Stimulated activated naive CD8-positive, alpha-beta T cell treated with anti-CD3 and anti-CD28 coated beads, Interleukin-15, amount 100 ng/mL, for 72 hours (primary cell): ENCODE measurements around the gene FBXO4.
"Not testable (repeated sequence)": the region's sequence is repeated elsewhere in the genome, so short reads cannot be mapped to it uniquely, and the experiment has no call there.

Experiments used
- ATAC-seq: fragments of 150-1000 bp; cut with Tn5 transposase; 2 replicates; pipeline ENCODE4 v1.10.0; 2021; ENCODE audit warnings: mild to moderate bottlenecking, moderate library complexity
- DNase-seq, 2 donors: peaks; one replicate each; pipeline ENCODE4 v3.0.0; 2021 to 2022
- H3K27ac Mint-ChIP-seq, 2 donors: one replicate each; pipeline ENCODE4 v1.8.0; 2022; ENCODE audit warnings: mild to moderate bottlenecking in 2 of 2, mixed read lengths in 2 of 2, moderate library complexity in 2 of 2
- H3K27me3 Mint-ChIP-seq: one replicate; pipeline ENCODE4 v1.8.0; 2022; ENCODE audit warnings: mixed read lengths
- H3K4me1 Mint-ChIP-seq: one replicate; pipeline ENCODE4 v1.8.0; 2022; ENCODE audit warnings: mild to moderate bottlenecking, mixed read lengths
- H3K4me3 Mint-ChIP-seq, 2 donors: one replicate each; pipeline ENCODE4 v1.8.0; 2022; ENCODE audit warnings: mild to moderate bottlenecking in 2 of 2, mixed read lengths in 2 of 2, moderate library complexity in 1 of 2
- H3K9me3 Mint-ChIP-seq, 2 donors: one replicate each; pipeline ENCODE4 v1.8.0; 2022; ENCODE audit warnings: mixed read lengths in 2 of 2

The FBXO4 gene

GRCh38 chr5:41955432-41956024, 30.4 kb downstream of the FBXO4 start:
- H3K4me3 Mint-ChIP-seq, result no peak overlapping the region

GRCh38 chr5:41956943-41957342, 31.9 kb downstream of the FBXO4 start:
- ATAC-seq, result no peak
- no peak for DNase-seq
- Mint-ChIP-seq H3K27me3 (no peaks in the 10 kb centered on the region), H3K4me1 (no peaks in the 10 kb centered on the region), H3K9me3 (peaks cover 23 to 35% of the 10 kb centered on the region in 2 donors), H3K27ac (no peak overlapping the region), H3K4me3 (no peak overlapping the region)

More at GRCh38 chr5:41955432-41956024, 30.4 kb downstream of the FBXO4 start:
- H3K27me3 Mint-ChIP-seq, result peaks cover 6% of the 10 kb centered on the region
- ATAC-seq (no peak), DNase-seq (no peak)
- H3K9me3 Mint-ChIP-seq, result peaks cover 18 to 24% of the 10 kb centered on the region in 2 donors
- no peak overlapping the region for H3K27ac Mint-ChIP-seq
- no peaks in the 10 kb centered on the region for H3K4me1 Mint-ChIP-seq

DNA sequence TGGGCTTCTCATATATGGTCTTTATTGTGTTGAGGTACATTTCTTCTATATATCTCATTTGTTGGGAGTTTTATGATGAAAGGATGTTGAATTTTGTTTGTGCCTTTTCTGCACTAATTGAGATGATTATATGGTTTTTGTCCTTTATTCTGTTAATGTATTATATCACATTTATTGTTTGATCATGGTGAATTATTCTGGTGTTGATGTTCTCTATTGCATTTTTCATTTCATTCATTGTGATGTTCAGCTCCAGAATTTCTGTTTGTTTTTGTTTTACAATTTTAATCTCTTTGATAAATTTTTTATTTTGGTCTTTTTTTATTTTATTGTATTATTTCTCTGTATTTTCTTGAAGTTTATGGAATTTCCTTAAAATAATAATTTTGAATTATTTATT, 35.4 kb downstream of the FBXO4 start:
- Mint-ChIP-seq H3K27me3 (no peaks in the 10 kb centered on the region), H3K9me3 (peaks cover 23 to 45% of the 10 kb centered on the region in 2 donors), H3K4me1 (no peaks in the 10 kb centered on the region), H3K4me3 (no peak overlapping the region), H3K27ac (no peak overlapping the region)
- no peak for ATAC-seq
- DNase-seq, result no peak

DNA sequence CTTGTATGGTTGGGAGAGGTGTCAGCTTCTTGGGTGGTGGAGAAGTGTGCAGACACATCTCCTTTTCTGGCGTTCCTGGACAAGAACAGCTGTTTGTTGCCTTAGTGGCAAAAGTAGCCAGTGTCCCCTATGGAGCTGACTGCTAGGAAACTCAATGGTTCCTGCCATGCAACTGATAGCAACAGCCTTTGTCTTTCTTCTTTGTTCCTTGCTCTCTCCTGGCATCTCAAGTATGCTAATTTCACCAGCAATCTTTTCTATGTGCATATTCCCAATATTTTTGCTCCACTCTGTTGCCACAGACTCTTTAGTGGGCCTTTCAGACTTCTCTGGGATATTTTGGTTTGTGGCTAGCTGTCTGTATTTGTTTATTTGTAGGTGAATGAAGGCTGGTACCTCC, 36.7 kb downstream of the FBXO4 start:
- no peak for ATAC-seq
- Mint-ChIP-seq H3K4me1 (no peaks in the 10 kb centered on the region), H3K27ac (no peak overlapping the region), H3K27me3 (no peaks in the 10 kb centered on the region), H3K4me3 (no peak overlapping the region), H3K9me3 (peaks cover 23 to 45% of the 10 kb centered on the region in 2 donors)
- no peak for DNase-seq

DNA sequence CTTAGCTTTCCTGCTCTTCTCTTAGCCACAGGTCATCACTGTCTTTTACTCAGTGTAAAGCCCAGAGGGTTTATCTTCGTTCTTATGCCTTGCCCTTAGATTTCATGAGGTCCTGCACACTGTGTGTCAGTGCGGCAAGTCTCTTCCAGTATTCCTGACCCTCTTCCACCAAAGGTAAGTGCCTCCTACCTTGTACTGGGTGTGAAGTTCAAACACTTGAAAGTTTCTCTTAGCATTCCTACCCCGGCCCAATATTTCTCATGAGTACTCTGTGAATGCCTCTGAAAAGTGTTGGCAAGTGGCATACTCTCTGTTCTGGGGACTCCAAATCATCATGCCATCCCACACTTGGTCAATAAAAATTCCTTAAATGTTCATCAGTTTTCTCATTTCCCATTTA, 37.4 kb downstream of the FBXO4 start:
- Mint-ChIP-seq H3K4me3 (no peak overlapping the region), H3K9me3 (peaks cover 23 to 46% of the 10 kb centered on the region in 2 donors), H3K4me1 (no peaks in the 10 kb centered on the region), H3K27ac (no peak overlapping the region), H3K27me3 (no peaks in the 10 kb centered on the region)
- ATAC-seq (no peak), DNase-seq (no peak)

- DNase-seq (no peak), ATAC-seq (no peak)
- Mint-ChIP-seq H3K4me1 (no peaks in the 10 kb centered on the region), H3K4me3 (no peak overlapping the region), H3K27ac (no peak overlapping the region), H3K9me3 (peaks cover 10 to 31% of the 10 kb centered on the region in 2 donors), H3K27me3 (no peaks in the 10 kb centered on the region)
These were observed 41.5 kb downstream of the FBXO4 start for GRCh38 chr5:41966401-41967105.

DNA sequence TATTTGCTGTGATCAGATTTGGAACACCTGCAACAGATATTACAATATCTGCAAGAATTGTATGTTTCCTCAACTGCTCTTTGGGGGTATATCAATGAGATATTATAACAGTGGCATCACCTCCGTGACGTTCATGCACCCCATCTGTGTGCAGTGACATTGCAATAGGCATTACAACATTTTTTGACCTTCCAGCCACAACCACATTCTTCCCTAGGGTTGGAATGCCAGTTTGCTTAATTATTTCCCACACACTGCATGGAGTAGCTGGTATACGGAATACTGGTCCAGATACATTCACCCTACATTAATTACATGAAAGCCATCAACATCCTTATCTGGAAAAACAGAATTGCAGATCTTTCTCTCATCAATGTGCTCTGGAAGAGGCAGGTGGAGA, 42.3 kb downstream of the FBXO4 start:
- Mint-ChIP-seq H3K9me3 (peaks cover 10 to 22% of the 10 kb centered on the region in 2 donors), H3K27ac (no peak overlapping the region), H3K4me1 (no peaks in the 10 kb centered on the region), H3K27me3 (no peaks in the 10 kb centered on the region), H3K4me3 (no peak overlapping the region)
- DNase-seq, result no peak
- ATAC-seq, result no peak

DNA sequence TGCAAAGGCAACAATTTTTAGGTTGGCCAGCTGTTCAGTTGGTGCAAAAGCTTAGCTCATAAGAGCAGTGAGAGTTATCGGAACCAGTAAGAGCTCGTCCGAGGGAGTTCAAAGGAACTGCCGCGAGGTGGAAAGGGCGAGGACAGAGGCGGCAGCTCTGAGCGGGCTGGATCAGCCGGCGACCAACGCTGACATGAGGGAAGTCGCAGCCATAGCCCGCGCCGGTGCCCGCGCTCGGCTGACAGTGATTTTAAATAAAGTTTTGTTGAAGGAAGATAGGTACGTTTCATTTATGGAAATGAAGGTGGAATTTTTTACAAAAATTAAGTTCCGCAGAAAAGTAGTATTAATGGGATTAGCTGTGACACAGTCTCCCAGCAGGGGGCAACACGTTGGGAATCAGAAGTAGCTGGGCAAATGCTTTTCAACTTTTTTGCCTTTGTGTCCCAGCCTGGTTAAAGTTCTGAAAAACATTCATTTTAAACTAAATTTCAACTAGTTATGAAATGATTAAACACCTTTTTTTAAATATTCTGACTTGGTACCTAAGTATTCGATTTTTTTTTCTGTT, 43.2 kb downstream of the FBXO4 start:
- H3K4me3 Mint-ChIP-seq, result peak overlapping the region in 1 of 2 donors; percentile 51
- no peak overlapping the region for H3K27ac Mint-ChIP-seq
- peaks cover 10 to 17% of the 10 kb centered on the region in 2 donors for H3K9me3 Mint-ChIP-seq
- DNase-seq (no peak), ATAC-seq (no peak)
- H3K27me3 Mint-ChIP-seq, result no peaks in the 10 kb centered on the region
- H3K4me1 Mint-ChIP-seq, result no peaks in the 10 kb centered on the region

DNA sequence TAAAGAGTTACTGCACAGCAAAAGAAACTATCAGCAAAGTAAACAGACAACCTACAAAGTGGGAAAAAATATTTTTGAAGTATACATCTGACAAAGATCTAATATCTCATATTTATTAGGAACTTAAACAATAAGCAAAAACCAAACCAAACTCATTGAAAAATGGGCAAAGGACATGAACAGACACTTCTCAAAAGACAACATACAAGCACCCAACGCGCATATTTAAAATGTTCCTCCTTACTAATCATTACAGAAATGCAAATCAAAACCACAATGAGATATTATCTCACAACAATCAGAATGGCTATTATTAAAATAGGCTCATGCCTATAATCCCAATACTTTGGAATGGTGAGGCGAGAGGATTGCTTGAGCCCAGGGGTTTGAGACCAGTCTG, 48.0 kb downstream of the FBXO4 start:
- no peaks in the 10 kb centered on the region for H3K4me1 Mint-ChIP-seq
- ATAC-seq (no peak), DNase-seq (no peak)
- peaks cover 10 to 12% of the 10 kb centered on the region in 2 donors for H3K9me3 Mint-ChIP-seq
- H3K27ac Mint-ChIP-seq, result no peak overlapping the region
- H3K4me3 Mint-ChIP-seq, result no peak overlapping the region
- no peaks in the 10 kb centered on the region for H3K27me3 Mint-ChIP-seq

GRCh38 chr5:41973887-41974286, 48.8 kb downstream of the FBXO4 start:
- Mint-ChIP-seq H3K4me3 (no peak overlapping the region), H3K27ac (no peak overlapping the region), H3K4me1 (no peaks in the 10 kb centered on the region), H3K9me3 (peaks cover 5 to 8% of the 10 kb centered on the region in 2 donors), H3K27me3 (no peaks in the 10 kb centered on the region)
- ATAC-seq, result no peak
- no peak for DNase-seq

GRCh38 chr5:41978676-41979075, 53.6 kb downstream of the FBXO4 start:
- DNase-seq, result no peak
- no peaks in the 10 kb centered on the region for H3K4me1 Mint-ChIP-seq
- H3K9me3 Mint-ChIP-seq, result peaks cover 0 to 4% of the 10 kb centered on the region in 2 donors
- H3K4me3 Mint-ChIP-seq, result no peak overlapping the region
- H3K27me3 Mint-ChIP-seq, result peaks cover 7% of the 10 kb centered on the region
- no peak for ATAC-seq
- no peak overlapping the region for H3K27ac Mint-ChIP-seq

GRCh38 chr5:41980396-41980795, 55.3 kb downstream of the FBXO4 start:
- Mint-ChIP-seq H3K9me3 (peaks cover 0 to 4% of the 10 kb centered on the region in 2 donors), H3K27me3 (peaks cover 7% of the 10 kb centered on the region), H3K4me3 (no peak overlapping the region), H3K4me1 (no peaks in the 10 kb centered on the region), H3K27ac (no peak overlapping the region)
- ATAC-seq, result no peak
- DNase-seq, result no peak

GRCh38 chr5:41980870-41981269, 55.8 kb downstream of the FBXO4 start:
- Mint-ChIP-seq H3K27me3 (peaks cover 7% of the 10 kb centered on the region), H3K27ac (no peak overlapping the region), H3K4me1 (no peaks in the 10 kb centered on the region), H3K9me3 (peaks cover 0 to 4% of the 10 kb centered on the region in 2 donors), H3K4me3 (no peak overlapping the region)
- DNase-seq (no peak), ATAC-seq (no peak)

- H3K27me3 Mint-ChIP-seq, H3K4me1 Mint-ChIP-seq, H3K9me3 Mint-ChIP-seq, ATAC-seq, H3K4me3 Mint-ChIP-seq, DNase-seq, H3K27ac Mint-ChIP-seq: not testable (repeated sequence)
These were observed 57.8 kb downstream of the FBXO4 start for GRCh38 chr5:41982858-41983257.

DNA sequence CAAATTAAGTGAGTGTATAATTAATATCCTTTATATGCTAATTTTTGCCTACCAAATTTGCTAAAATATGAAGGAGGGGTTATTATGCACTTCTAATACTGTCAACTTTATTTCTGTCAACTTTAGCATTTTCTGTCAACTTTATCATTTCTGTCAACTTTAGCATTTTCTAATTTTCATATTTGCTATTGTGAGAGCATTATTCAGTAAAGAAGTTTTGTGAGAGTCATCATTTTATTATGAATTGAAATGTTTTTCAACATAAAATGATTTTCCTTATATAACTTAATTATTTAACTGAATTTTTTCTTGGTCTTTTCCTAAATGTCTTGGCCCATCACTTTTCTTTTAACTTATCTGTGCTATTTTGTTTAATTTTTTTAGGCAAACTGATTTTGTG, 58.2 kb downstream of the FBXO4 start:
- no peak for DNase-seq
- Mint-ChIP-seq H3K27me3 (peaks cover 7% of the 10 kb centered on the region), H3K4me1 (no peaks in the 10 kb centered on the region), H3K4me3 (no peak overlapping the region), H3K27ac (no peak overlapping the region), H3K9me3 (peaks cover 0 to 4% of the 10 kb centered on the region in 2 donors)
- ATAC-seq, result no peak

DNA sequence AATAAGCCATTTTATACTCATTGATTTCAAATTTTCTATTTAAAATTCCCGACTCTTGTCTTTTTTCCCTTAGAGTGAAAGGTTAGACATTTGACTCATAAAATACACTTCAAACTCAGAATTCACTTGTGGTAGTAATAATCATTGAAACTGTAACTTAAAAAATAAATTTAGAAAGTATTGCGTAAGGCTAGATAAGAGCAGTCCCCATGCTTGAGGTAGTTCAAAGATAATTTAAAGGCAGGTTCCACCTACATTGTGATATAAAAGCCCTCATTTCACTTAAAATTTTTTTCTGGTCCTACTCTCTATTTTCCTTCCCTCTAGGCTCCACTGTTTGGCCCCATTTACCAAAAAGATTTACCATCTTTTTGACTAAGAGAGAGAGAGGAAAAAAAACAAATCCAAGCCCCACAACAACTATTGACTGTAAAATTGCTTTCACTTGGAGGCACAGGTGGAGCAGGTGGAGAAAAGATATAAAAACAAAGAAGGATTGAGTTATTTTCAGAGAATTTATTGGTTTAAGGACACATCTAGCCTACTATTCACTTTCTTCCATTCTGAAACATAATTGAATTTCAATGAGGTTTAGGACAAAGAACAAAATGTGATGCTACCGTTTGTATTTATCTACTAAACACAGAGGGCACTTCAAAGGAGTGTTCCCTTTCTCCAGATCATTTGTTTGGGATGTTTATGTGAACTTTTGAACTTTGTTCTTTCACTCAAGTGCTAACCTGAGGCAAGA, 61.0 kb downstream of the FBXO4 start:
- ATAC-seq, result no peak
- H3K4me1 Mint-ChIP-seq, result no peaks in the 10 kb centered on the region
- H3K4me3 Mint-ChIP-seq, result no peak overlapping the region
- no peak for DNase-seq
- peaks cover 9% of the 10 kb centered on the region for H3K27me3 Mint-ChIP-seq
- H3K9me3 Mint-ChIP-seq, result peaks cover 0 to 4% of the 10 kb centered on the region in 2 donors
- no peak overlapping the region for H3K27ac Mint-ChIP-seq
